Bronchial epithelial cell (primary cell): Measurements from ENCODE around the gene MED22. TPM values are rescaled to one million over a fixed set of nuclear protein-coding genes. Genes with fewer than 3 reads are reported as not detected.
"Not testable (repeated sequence)": the region's sequence is repeated elsewhere in the genome, so short reads cannot be mapped to it uniquely, and the experiment has no call there.

ENCODE experiments used
- DNase-seq: peaks from one replicate; pipeline ENCODE4 v3.0.0-alpha.2; 2010; ENCODE audit warnings: low read depth
- FAIRE-seq: peaks from 2 replicates; lab custom pipeline; 2011; peaks lifted over from hg19 to GRCh38; lab: Jason Lieb, UNC
- H3K27me3 ChIP-seq: 2 replicates; pipeline ENCODE4 v1.5.1; 2011; ENCODE audit warnings: low read length; ENCODE audit not compliant: control insufficient read depth, insufficient read depth
- H3K36me3 ChIP-seq: 2 replicates; pipeline ENCODE4 v1.5.1; 2011; ENCODE audit warnings: low read length; ENCODE audit not compliant: control insufficient read depth, insufficient read depth
- H3K4me3 ChIP-seq: 2 replicates; pipeline ENCODE4 v1.5.1; 2011; ENCODE audit warnings: mild to moderate bottlenecking, low read depth, low read length, control low read depth
- total RNA-seq: library from RNA; depleted of rRNA; stranded (reverse); fragments of >200 nt; gene quantifications from 2 replicates; pipeline ENCODE4 v1.2.1, GENCODE V29; 2014
- TF ChIP-seq, protein P1 (sequence below): IDR thresholded peaks from 2 replicates; pipeline ENCODE4 v1.5.1; 2011; ENCODE audit warnings: mild to moderate bottlenecking, moderate library complexity, low read length, control low read depth, inconsistent platforms; ENCODE audit not compliant: insufficient read depth, severe bottlenecking

MED22 gene
- total RNA-seq, 1 donor from 2014 or later, result 21.3 TPM

DNA sequence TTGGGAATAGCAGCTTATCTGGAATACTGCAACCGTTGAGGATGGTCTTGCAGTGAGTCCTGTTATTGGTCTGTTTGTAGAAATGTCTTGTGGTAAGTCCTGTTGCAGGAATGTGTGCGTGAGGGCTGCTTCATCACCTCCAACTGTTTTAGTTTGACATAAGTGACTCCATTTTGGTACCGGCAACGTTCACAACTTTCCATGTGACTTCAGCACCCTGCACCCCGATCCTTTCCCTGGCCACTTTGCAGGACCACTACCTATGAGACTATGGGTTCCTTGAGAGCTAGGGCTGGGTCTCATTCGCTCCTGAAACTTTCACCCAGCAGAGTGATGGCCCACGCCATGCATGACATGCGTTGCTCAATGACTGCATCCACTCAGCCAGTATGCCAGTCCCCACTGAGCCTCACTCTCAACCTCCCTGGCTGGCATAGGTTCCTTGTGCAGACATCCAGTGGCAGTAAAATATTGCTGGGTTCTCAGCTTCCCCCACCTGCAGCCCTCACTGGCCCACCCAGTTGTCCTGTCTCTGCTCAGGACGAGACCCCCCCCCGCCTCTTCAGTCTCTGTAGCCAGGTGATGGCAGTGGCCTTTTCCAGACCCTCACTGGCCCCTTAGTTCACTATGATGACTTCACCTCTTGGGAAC is 20.0 kb downstream of the MED22 start:
- FAIRE-seq (peak; percentile 73), DNase-seq (no peak)
- no peak overlapping the region for H3K4me3 ChIP-seq
- H3K36me3 ChIP-seq, result peaks cover 11% of the 10 kb centered on the region
- TF ChIP-seq, protein P1, sequence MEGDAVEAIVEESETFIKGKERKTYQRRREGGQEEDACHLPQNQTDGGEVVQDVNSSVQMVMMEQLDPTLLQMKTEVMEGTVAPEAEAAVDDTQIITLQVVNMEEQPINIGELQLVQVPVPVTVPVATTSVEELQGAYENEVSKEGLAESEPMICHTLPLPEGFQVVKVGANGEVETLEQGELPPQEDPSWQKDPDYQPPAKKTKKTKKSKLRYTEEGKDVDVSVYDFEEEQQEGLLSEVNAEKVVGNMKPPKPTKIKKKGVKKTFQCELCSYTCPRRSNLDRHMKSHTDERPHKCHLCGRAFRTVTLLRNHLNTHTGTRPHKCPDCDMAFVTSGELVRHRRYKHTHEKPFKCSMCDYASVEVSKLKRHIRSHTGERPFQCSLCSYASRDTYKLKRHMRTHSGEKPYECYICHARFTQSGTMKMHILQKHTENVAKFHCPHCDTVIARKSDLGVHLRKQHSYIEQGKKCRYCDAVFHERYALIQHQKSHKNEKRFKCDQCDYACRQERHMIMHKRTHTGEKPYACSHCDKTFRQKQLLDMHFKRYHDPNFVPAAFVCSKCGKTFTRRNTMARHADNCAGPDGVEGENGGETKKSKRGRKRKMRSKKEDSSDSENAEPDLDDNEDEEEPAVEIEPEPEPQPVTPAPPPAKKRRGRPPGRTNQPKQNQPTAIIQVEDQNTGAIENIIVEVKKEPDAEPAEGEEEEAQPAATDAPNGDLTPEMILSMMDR, result no peak
- no peaks in the 10 kb centered on the region for H3K27me3 ChIP-seq

DNA sequence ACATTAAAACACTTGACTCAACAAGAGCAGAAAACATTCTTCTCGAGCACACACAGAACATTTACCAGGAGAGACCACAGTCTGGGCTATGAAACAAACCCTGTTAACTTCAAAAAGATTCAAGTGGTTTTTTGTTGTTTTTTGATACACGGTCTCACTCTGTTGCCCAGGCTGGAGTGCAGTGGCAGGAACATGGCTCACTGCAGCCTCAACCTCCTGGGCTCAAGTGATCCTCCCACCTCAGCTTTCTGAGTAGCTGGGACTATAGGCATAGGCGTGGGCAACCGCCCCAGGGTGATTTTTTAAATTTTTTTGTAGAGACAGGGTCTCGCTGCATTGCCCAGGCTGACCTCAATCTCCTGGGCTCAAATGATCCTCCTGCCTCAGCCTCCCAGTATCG is 20.9 kb downstream of the MED22 start:
- DNase-seq, FAIRE-seq, H3K36me3 ChIP-seq, H3K27me3 ChIP-seq, H3K4me3 ChIP-seq: not testable (repeated sequence)

DNA sequence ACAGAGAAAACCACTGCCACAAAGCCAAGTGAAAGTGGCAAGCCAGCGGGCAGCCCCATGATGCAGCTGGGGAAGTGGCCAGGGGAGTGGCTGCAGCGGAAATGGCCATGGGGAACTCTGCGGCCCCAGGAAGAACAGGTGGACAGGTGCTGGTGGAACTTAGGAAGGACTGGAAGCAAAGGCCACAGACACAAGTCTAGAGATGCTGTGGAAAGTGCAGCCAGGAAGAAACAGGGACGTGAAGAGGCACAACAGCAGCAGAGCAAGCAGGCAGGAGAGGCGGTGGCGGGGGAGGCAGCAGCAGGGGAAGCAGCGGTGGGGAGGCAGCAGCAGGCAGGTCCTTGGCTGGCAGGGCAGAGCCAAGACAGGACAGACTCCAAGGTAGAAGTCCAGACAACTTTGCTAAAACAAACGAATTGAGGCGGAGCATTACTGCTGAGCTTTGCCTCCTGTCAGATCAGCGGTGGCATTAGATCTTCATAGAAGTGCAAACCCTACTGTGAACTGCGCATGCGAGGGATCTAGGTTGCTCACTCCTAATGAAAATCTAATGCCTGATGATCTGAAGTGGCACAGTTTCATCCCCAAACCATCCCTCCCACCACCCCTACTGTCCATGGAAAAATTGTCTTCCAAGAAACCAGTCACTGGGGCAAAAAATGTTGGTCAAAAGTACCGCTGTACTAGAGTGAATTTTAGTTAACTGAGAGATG is 23.8 kb downstream of the MED22 start:
- Histone ChIP-seq H3K36me3 (no peaks in the 10 kb centered on the region), H3K4me3 (no peak overlapping the region), H3K27me3 (no peaks in the 10 kb centered on the region)
- FAIRE-seq, result no peak
- DNase-seq, result no peak
- TF ChIP-seq, protein P1, result no peak

DNA sequence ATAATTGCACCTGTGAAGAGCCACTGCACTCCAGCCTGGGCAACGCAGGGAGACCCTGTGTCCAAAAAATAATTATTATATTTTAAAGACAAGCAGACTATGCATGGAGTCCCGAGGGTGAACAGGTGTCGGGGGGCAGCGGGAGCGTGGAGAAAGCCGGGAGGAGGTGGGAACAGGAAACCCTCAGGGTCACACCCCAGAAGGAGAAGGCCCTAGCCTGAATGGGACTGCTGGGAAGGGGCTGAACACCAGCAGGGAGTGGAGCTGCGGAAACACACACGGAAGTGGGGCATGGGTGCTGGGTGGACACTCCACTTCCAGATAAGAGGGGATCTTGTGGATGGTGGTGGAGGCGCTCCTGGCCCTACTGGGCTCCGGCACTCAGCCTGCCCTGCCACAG is 24.7 kb downstream of the MED22 start:
- FAIRE-seq, result no peak
- no peak overlapping the region for H3K4me3 ChIP-seq
- H3K27me3 ChIP-seq, result no peaks in the 10 kb centered on the region
- DNase-seq, result no peak
- TF ChIP-seq, protein P1, result no peak
- no peaks in the 10 kb centered on the region for H3K36me3 ChIP-seq

DNA sequence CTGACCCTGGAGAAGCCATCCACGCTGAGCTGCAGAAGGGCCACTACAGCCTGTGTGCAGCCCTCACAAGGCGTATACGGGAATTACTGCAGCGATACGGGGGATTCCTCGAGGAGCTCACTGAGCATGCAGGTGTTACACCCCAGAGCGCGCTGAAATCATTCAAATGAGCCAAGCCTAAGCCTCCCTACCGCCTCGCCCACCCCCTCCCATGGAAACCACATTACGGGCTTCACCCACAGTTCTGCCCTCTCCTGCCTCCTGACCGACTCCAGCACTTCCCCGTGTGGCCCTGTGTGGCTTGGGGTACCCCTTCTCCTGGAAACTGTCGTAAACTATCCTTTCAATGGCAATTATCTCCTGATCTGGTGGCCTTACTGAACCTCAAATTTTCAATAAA is 25.2 kb downstream of the MED22 start:
- no peak for FAIRE-seq
- Histone ChIP-seq H3K27me3 (no peaks in the 10 kb centered on the region), H3K4me3 (no peak overlapping the region), H3K36me3 (no peaks in the 10 kb centered on the region)
- DNase-seq, result no peak
- TF ChIP-seq, protein P1, result no peak

DNA sequence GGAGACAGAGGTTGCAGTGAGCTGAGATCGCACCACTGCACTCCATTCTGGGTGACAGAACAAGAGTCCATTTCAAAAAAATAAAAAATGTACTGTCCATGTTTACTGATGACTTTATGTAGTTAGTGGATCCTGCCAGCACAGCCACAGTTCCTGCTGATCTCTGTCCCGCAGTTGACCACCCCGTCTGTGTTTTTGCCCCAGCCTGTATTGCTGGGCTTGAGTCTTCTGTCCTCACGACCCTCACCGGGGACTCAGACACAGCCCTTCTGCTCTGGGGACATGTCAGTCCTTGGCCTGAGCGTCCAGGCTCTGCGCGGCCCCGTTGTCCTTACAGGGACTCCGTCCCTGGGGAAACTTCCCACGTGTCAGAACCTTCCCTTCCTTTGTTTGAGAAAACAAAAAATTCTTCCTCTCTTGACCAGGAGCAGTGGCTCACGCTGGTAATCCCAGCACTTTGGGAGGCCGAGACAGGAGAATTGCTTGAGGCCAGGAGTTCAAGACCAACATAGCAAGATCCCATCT is 26.5 kb downstream of the MED22 start:
- H3K36me3 ChIP-seq, result no peaks in the 10 kb centered on the region
- TF ChIP-seq, protein P1, result no peak
- H3K4me3 ChIP-seq, result no peak overlapping the region
- no peaks in the 10 kb centered on the region for H3K27me3 ChIP-seq
- DNase-seq, result no peak
- no peak for FAIRE-seq
